Kidney capillary endothelial cell (primary cell): ENCODE results near the gene OTOGL.
A peak's percentile ranks its signal among the peaks of the same experiment; 100 is the strongest.
"Not testable (repeated sequence)": the region's sequence is repeated elsewhere in the genome, so short reads cannot be mapped to it uniquely, and the experiment has no call there.

Experiments used
- DNase-seq: peaks from one replicate; pipeline ENCODE4 v3.0.0-alpha.2; 2018; ENCODE audit warnings: low spot score

Gene OTOGL

GRCh38 chr12:80184926-80185325 is 85.6 kb downstream of the OTOGL start:
- no peak for DNase-seq

GRCh38 chr12:80186727-80187217 is 87.4 kb downstream of the OTOGL start:
- DNase-seq, result peak; percentile 97

- DNase-seq, result peak; percentile 80
Measured at GRCh38 chr12:80187660-80188090, 88.3 kb downstream of the OTOGL start.

GRCh38 chr12:80188576-80188975 is 89.2 kb downstream of the OTOGL start:
- DNase-seq, result no peak

- no peak for DNase-seq
Measured at GRCh38 chr12:80189241-80189640, 89.9 kb downstream of the OTOGL start.

- DNase-seq, result no peak
Measured at GRCh38 chr12:80190001-80190400, 90.7 kb downstream of the OTOGL start.

- DNase-seq, result no peak
Measured at GRCh38 chr12:80192087-80192486, 92.8 kb downstream of the OTOGL start.

- DNase-seq, result no peak
Measured at GRCh38 chr12:80193865-80194264, 94.5 kb downstream of the OTOGL start.

- peak; percentile 46 for DNase-seq
Measured at GRCh38 chr12:80195074-80195726, 95.9 kb downstream of the OTOGL start.

- no peak for DNase-seq
Measured at GRCh38 chr12:80195737-80196136, 96.4 kb downstream of the OTOGL start.

GRCh38 chr12:80196419-80196818 is 97.1 kb downstream of the OTOGL start:
- no peak for DNase-seq

- DNase-seq, result no peak
Measured at GRCh38 chr12:80198782-80199337, 99.5 kb downstream of the OTOGL start.

- no peak for DNase-seq
Measured at GRCh38 chr12:80199931-80200330, 100.6 kb downstream of the OTOGL start.

- no peak for DNase-seq
Measured at GRCh38 chr12:80200414-80200813, 101.1 kb downstream of the OTOGL start.

- DNase-seq, result no peak
Measured at GRCh38 chr12:80201908-80202307, 102.6 kb downstream of the OTOGL start.

GRCh38 chr12:80205960-80206359 is 106.6 kb downstream of the OTOGL start:
- no peak for DNase-seq

GRCh38 chr12:80208071-80208470 is 108.7 kb downstream of the OTOGL start:
- no peak for DNase-seq

GRCh38 chr12:80211671-80212070 is 112.3 kb downstream of the OTOGL start:
- no peak for DNase-seq

- no peak for DNase-seq
Measured at GRCh38 chr12:80212938-80213645, 113.8 kb downstream of the OTOGL start.

GRCh38 chr12:80213871-80214270 is 114.5 kb downstream of the OTOGL start:
- no peak for DNase-seq

GRCh38 chr12:80217011-80217535 is 117.7 kb downstream of the OTOGL start:
- DNase-seq, result no peak

- not testable (repeated sequence) for DNase-seq
Measured at GRCh38 chr12:80218925-80219324, 119.6 kb downstream of the OTOGL start.

GRCh38 chr12:80219345-80219744 is 120.0 kb downstream of the OTOGL start:
- DNase-seq, result no peak
